OCI-LY7 (cell line): ENCODE measurements around the gene FARP2. TPM values are rescaled to one million over a fixed set of nuclear protein-coding genes. Genes with fewer than 3 reads are reported as not detected.

ENCODE experiments used
- BruUV-seq: library from RNA; stranded (reverse); fragments of 400-500 nt; replicated peaks from 2 replicates; lab custom pipeline; 2021; lab: Mats Ljungman, UMichigan
- CTCF ChIA-PET: fragments of 300-600 bp; sonication (Branson Sonifier 250); formaldehyde crosslinking; loops from one replicate; lab custom pipeline; 2022; ENCODE audit warnings: antibody characterized with exemption; ENCODE audit not compliant: unreplicated experiment; lab: Charles Lee
- POLR2A ChIA-PET: fragments of 300-600 bp; sonication (Branson Sonifier 250); formaldehyde crosslinking; loops from one replicate; lab custom pipeline; 2022; ENCODE audit warnings: antibody characterized with exemption; lab: Charles Lee
- DNase-seq: peaks from one replicate; pipeline ENCODE4 v3.0.0-alpha.2; 2015; ENCODE audit warnings: low spot score
- H2AFZ ChIP-seq: fragments of 200-600 bp; sonication (generic), shearing (Covaris generic); 2 replicates; pipeline ENCODE4 v1.6.1; 2014; ENCODE audit warnings: mild to moderate bottlenecking, antibody characterized with exemption, low read length, moderate library complexity
- H3K27ac ChIP-seq: fragments of 200-600 bp; sonication (generic); 2 replicates; pipeline ENCODE4 v1.5.1; 2014; ENCODE audit warnings: mixed run types, low read depth, mild to moderate bottlenecking, moderate library complexity, low read length, inconsistent platforms; ENCODE audit not compliant: poor library complexity, severe bottlenecking
- H3K36me3 ChIP-seq: fragments of 200-600 bp; sonication (generic); 2 replicates; pipeline ENCODE4 v1.6.1; 2014; ENCODE audit warnings: mild to moderate bottlenecking, antibody characterized with exemption, low read length, moderate library complexity, mixed read lengths; ENCODE audit not compliant: insufficient read depth
- H3K4me1 ChIP-seq: fragments of 200-600 bp; sonication (generic); 2 replicates; pipeline ENCODE4 v1.5.1; 2014; ENCODE audit warnings: mild to moderate bottlenecking, low read length; ENCODE audit not compliant: insufficient read depth, poor library complexity, severe bottlenecking
- H3K4me2 ChIP-seq: fragments of 200-600 bp; sonication (generic); 2 replicates; pipeline ENCODE4 v1.6.1; 2014; ENCODE audit warnings: mild to moderate bottlenecking, low read length
- H3K4me3 ChIP-seq: fragments of 200-600 bp; sonication (generic); 2 replicates; pipeline ENCODE4 v1.5.1; 2014; ENCODE audit warnings: mild to moderate bottlenecking, low read depth, low read length; ENCODE audit not compliant: poor library complexity, severe bottlenecking
- H3K79me2 ChIP-seq: fragments of 200-600 bp; sonication (generic); 2 replicates; pipeline ENCODE4 v1.6.1; 2016; ENCODE audit warnings: low read depth, mild to moderate bottlenecking, low read length, moderate library complexity, mixed read lengths; ENCODE audit not compliant: insufficient read depth
- H3K9me2 ChIP-seq: fragments of 200-600 bp; sonication (generic); 2 replicates; pipeline ENCODE4 v1.6.1; 2016; ENCODE audit warnings: mild to moderate bottlenecking, low read length, mixed read lengths; ENCODE audit not compliant: insufficient read depth
- H3K9me3 ChIP-seq: fragments of 200-600 bp; sonication (generic); 2 replicates; pipeline ENCODE4 v1.6.1; 2014; ENCODE audit warnings: mild to moderate bottlenecking, mixed run types, low read length, mixed read lengths
- H4K20me1 ChIP-seq: fragments of 200-600 bp; sonication (generic); 2 replicates; pipeline ENCODE4 v1.6.1; 2014; ENCODE audit warnings: mild to moderate bottlenecking, antibody characterized with exemption, low read length, moderate library complexity, mixed read lengths; ENCODE audit not compliant: insufficient read depth
- EZH2phosphoT487 ChIP-seq: fragments of 200-600 bp; sonication (generic); IDR thresholded peaks from 2 replicates; pipeline ENCODE4 v1.6.1; 2018; ENCODE audit warnings: low read depth, borderline replicate concordance, mild to moderate bottlenecking, mixed run types, antibody characterized with exemption, low read length, moderate library complexity, mixed read lengths
- intact Hi-C: fragments of 100-400 bp; cut with micrococcal nuclease; formaldehyde crosslinking; loops from one replicate; pipeline ENCODE4 v1.10.0; 2022; ENCODE audit not compliant: unreplicated experiment
- total RNA-seq, 2 experiments: library from RNA; depleted of rRNA in 1 of 2; stranded (reverse); fragments of >200 nt in 1 of 2; shearing (Covaris generic) in 1 of 2; gene quantifications; 2 replicates each; pipeline ENCODE4 v1.2.3, GENCODE V29; 2014 to 2022
- TF ChIP-seq, protein P1 (sequence below): fragments of 200-600 bp; sonication (generic); conservative IDR thresholded peaks from 2 replicates; pipeline ENCODE4 v1.5.1; 2014; ENCODE audit warnings: mild to moderate bottlenecking, antibody characterized with exemption, low read length, moderate library complexity, mixed read lengths

FARP2 gene
- total RNA-seq, 2 experiments from 2014 or later = 33.6 to 52.7 TPM

DNA sequence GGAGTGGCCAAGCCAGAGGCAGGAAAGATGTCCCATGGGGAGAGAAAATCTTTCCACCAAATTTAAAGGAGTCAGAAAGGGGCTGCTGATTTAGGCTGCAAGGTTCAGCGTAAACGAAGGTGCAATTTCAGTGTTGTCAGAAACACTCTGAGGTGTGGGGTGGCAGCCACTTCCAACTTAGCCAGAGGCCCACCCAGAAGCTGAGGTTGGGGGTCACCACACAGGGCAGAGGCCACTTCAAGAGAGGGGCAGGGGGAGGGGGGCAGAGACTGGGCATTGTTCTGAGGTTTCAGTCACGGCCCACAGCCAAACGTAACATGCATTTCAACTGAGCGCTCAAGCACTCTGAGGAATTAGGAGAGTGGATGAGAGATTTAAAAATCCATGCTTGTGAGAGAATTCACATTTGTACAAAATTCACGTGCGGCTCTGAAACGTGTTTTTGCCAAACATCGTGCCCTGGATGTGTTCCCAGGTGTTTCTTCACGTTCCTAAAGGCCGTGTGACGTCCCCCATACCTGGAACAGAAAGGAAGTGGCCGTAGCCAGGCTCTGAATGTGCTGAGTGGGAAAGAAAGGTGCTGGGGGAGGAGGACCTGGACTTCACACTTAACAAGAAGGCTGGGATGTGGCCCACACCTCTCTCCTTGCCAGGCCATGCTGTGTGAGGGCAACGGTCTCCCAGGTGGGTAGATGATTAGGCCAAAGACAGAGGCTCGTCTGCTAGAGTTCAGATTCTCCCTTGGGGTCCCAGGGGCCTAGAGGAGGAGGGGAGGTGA, 182.9 kb downstream of the FARP2 start:
- Histone ChIP-seq H3K27ac (no peak overlapping the region), H2AFZ (no peak overlapping the region), H3K4me1 (no peaks in the 10 kb centered on the region), H3K4me3 (no peak overlapping the region), H3K9me3 (no peaks in the 10 kb centered on the region), H4K20me1 (no peaks in the 10 kb centered on the region), H3K79me2 (no peaks in the 10 kb centered on the region), H3K9me2 (no peaks in the 10 kb centered on the region), H3K4me2 (no peak overlapping the region), H3K36me3 (no peaks in the 10 kb centered on the region)
- ChIA-PET CTCF (no interaction called here), POLR2A (no interaction called here)
- intact Hi-C loops = no loop called here
- BruUV-seq = no TSS peak
- no peak for TF ChIP-seq EZH2phosphoT487
- TF ChIP-seq, protein P1, sequence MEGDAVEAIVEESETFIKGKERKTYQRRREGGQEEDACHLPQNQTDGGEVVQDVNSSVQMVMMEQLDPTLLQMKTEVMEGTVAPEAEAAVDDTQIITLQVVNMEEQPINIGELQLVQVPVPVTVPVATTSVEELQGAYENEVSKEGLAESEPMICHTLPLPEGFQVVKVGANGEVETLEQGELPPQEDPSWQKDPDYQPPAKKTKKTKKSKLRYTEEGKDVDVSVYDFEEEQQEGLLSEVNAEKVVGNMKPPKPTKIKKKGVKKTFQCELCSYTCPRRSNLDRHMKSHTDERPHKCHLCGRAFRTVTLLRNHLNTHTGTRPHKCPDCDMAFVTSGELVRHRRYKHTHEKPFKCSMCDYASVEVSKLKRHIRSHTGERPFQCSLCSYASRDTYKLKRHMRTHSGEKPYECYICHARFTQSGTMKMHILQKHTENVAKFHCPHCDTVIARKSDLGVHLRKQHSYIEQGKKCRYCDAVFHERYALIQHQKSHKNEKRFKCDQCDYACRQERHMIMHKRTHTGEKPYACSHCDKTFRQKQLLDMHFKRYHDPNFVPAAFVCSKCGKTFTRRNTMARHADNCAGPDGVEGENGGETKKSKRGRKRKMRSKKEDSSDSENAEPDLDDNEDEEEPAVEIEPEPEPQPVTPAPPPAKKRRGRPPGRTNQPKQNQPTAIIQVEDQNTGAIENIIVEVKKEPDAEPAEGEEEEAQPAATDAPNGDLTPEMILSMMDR = no peak
- DNase-seq = no peak

DNA sequence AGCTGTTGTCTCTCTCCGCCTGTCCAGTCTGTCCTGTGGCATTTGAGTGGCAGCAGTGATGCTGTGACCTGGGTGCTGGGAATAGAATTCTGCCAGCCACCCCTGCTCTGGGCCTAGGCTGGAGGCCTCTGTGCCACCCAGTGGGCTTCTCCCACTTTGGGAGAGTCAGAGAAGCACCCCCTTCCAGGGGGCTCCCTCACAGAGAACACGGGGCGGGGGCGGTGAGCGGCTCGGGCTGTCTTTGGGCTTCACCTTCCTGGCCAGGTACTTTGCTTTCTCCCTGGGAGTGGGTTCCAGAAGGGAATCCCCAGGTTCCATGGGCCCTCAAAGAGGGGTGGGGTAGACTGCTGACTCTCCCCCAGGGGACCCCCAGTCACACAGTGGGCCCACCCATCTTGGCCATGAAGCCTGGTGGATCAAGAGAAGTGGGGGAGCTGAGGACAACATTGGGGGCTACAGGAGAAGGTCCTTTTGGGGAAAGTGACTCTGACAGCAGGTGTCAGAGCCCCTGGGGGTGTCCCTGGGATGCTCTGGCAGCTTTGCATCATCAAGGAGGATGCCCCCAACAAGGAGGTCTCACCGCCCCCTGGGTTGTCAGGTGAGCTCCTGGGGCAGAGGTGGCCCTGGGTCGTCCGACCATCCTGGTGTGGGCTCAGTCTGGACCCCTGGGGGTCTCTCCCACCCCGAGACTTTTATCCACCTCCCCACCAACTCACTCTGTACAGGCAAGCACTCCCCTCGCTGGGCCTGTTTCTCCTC, 183.7 kb downstream of the FARP2 start:
- H3K9me2 ChIP-seq = no peaks in the 10 kb centered on the region
- H3K36me3 ChIP-seq = no peaks in the 10 kb centered on the region
- BruUV-seq = no TSS peak
- H4K20me1 ChIP-seq = no peaks in the 10 kb centered on the region
- H2AFZ ChIP-seq = no peak overlapping the region
- no peak for DNase-seq
- CTCF ChIA-PET = no interaction called here
- POLR2A ChIA-PET = no interaction called here
- H3K4me2 ChIP-seq = no peak overlapping the region
- H3K79me2 ChIP-seq = no peaks in the 10 kb centered on the region
- H3K4me3 ChIP-seq = no peak overlapping the region
- intact Hi-C loops = no loop called here
- no peaks in the 10 kb centered on the region for H3K9me3 ChIP-seq
- no peak for TF ChIP-seq EZH2phosphoT487
- TF ChIP-seq, protein P1 = no peak
- H3K27ac ChIP-seq = no peak overlapping the region
- H3K4me1 ChIP-seq = no peaks in the 10 kb centered on the region

GRCh38 chr2:241540401-241540770, 184.3 kb downstream of the FARP2 start:
- no TSS peak for BruUV-seq
- Histone ChIP-seq H3K27ac (no peak overlapping the region), H4K20me1 (no peaks in the 10 kb centered on the region), H3K4me1 (no peaks in the 10 kb centered on the region), H3K9me2 (no peaks in the 10 kb centered on the region), H3K79me2 (no peaks in the 10 kb centered on the region), H3K4me3 (no peak overlapping the region), H3K4me2 (no peak overlapping the region), H3K36me3 (no peaks in the 10 kb centered on the region), H3K9me3 (no peaks in the 10 kb centered on the region), H2AFZ (no peak overlapping the region)
- CTCF ChIA-PET = no interaction called here
- no peak for DNase-seq
- intact Hi-C loops = no loop called here
- POLR2A ChIA-PET = no interaction called here
- TF ChIP-seq EZH2phosphoT487 = no peak
- TF ChIP-seq, protein P1 = no peak
